Breast epithelium (tissue), 4 donors: ENCODE results near the gene TJP1. TPM values are rescaled to one million over a fixed set of nuclear protein-coding genes. Genes with fewer than 3 reads are reported as not detected.

Experiments
- DNase-seq, 2 donors: peaks; one replicate each; pipeline ENCODE4 v3.0.0-alpha.2; 2019; ENCODE audit warnings: low spot score in 2 of 2
- H3K27ac ChIP-seq, 2 donors: fragments of 200-600 bp; sonication (generic) in 1 of 2; one replicate each; pipeline ENCODE4 v1.5.1; 2016 to 2019; ENCODE audit warnings: mild to moderate bottlenecking in 1 of 2
- H3K27me3 ChIP-seq, 2 donors: fragments of 200-600 bp; sonication (generic) in 1 of 2; one replicate each; pipeline versions ENCODE4 v1.5.1 to v1.6.0; 2017 to 2019; ENCODE audit warnings: control low read depth in 1 of 2, mild to moderate bottlenecking in 1 of 2
- H3K36me3 ChIP-seq: fragments of 200-600 bp; one replicate; pipeline ENCODE4 v1.5.1; 2019
- H3K4me1 ChIP-seq, 2 donors: fragments of 200-600 bp; sonication (generic); one replicate each; pipeline ENCODE4 v1.5.1; 2016 to 2019; ENCODE audit warnings: control low read depth in 1 of 2
- H3K4me3 ChIP-seq, 3 donors: fragments of 200-600 bp; sonication (generic); 1 replicate in 2 of 3; 2 replicates in 1 of 3; pipeline ENCODE4 v1.5.1; 2016 to 2019; ENCODE audit warnings: mild to moderate bottlenecking in 3 of 3, moderate library complexity in 2 of 3
- H3K9me3 ChIP-seq, 2 donors: fragments of 200-600 bp; sonication (generic) in 1 of 2; one replicate each; pipeline ENCODE4 v1.5.1; 2016 to 2019; ENCODE audit warnings: control low read depth in 1 of 2
- CTCF ChIP-seq, 3 donors: fragments of 450-650 bp; IDR thresholded peaks; one replicate each; pipeline ENCODE4 v1.5.1; 2016 to 2017; ENCODE audit warnings: antibody characterized with exemption in 3 of 3, mild to moderate bottlenecking in 3 of 3, moderate library complexity in 3 of 3
- POLR2A ChIP-seq: fragments of 450-650 bp; IDR thresholded peaks from one replicate; pipeline ENCODE4 v1.6.1; 2016; ENCODE audit warnings: antibody characterized with exemption, mild to moderate bottlenecking, moderate library complexity
- POLR2AphosphoS5 ChIP-seq, 3 donors: sonication (generic); formaldehyde crosslinking; IDR thresholded peaks; one replicate each; pipeline ENCODE4 v1.6.1; 2017; ENCODE audit warnings: antibody characterized with exemption in 3 of 3
- intact Hi-C: fragments of 100-400 bp; cut with DNase I; formaldehyde crosslinking; loops from one replicate; pipeline ENCODE4 v1.15.1; 2023; ENCODE audit warnings: low total_unique reads
- total RNA-seq, 3 donors: library from RNA; depleted of rRNA; stranded (reverse); fragments of >200 nt; gene quantifications; one replicate each; pipeline ENCODE4 v1.1.0, GENCODE V29; 2016

TJP1 gene
- total RNA-seq, 3 donors from 2014 or later: 92.8 to 101 (median 97.2) TPM

- DNase-seq: no peak
- Histone ChIP-seq H3K36me3 (no peaks in the 10 kb centered on the region), H3K27me3 (no peaks in the 10 kb centered on the region), H3K27ac (no peak overlapping the region), H3K4me1 (no peaks in the 10 kb centered on the region), H3K9me3 (no peaks in the 10 kb centered on the region), H3K4me3 (no peak overlapping the region)
- intact Hi-C loops: no loop called here
- TF ChIP-seq CTCF (IDR thresholded peaks at IDR 0.05): no peak
- TF ChIP-seq POLR2A: no peak
- TF ChIP-seq POLR2AphosphoS5 (IDR thresholded peaks at IDR 0.05): no peak
Measured at GRCh38 chr15:29681166-29681845, 141.0 kb downstream of the TJP1 start.

DNA sequence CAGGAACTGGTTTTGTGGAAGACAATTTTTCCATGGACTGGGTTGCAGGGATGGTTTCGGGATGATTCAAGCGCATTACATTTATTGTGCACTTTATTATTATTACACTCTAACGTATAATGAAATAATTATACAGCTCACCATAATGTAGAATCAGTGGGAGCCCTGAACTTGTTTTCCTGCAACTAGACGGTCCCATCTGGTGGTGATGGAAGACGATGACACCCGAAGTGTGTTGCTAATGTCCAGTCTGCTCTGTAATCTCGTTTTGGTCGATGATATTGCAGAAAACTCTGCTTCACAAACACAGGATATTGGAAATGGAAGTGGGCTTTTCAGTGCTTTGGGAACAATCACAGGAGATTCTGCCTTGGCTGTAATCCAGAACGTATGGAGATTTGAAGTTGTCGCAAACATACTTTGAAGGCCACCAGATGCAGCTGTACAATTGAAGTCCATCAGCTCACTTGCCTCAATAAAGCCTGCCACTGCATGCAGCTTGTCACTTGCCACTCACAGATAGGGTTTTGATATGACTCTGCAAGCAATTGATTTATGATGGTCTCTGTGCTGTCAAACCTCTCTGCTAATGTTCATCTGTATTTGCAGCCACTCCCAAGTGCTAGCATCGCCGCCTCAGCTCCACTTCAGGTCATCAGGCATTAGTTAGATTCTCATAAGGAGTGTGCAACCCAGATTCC, 141.7 kb downstream of the TJP1 start:
- Histone ChIP-seq H3K4me3 (no peak overlapping the region), H3K4me1 (no peaks in the 10 kb centered on the region), H3K9me3 (no peaks in the 10 kb centered on the region), H3K27ac (no peak overlapping the region), H3K36me3 (no peaks in the 10 kb centered on the region), H3K27me3 (no peaks in the 10 kb centered on the region)
- intact Hi-C loops: no loop called here
- no peak for DNase-seq
- no peak for TF ChIP-seq POLR2AphosphoS5 (IDR thresholded peaks at IDR 0.05)
- TF ChIP-seq POLR2A: no peak
- no peak for TF ChIP-seq CTCF (IDR thresholded peaks at IDR 0.05)

DNA sequence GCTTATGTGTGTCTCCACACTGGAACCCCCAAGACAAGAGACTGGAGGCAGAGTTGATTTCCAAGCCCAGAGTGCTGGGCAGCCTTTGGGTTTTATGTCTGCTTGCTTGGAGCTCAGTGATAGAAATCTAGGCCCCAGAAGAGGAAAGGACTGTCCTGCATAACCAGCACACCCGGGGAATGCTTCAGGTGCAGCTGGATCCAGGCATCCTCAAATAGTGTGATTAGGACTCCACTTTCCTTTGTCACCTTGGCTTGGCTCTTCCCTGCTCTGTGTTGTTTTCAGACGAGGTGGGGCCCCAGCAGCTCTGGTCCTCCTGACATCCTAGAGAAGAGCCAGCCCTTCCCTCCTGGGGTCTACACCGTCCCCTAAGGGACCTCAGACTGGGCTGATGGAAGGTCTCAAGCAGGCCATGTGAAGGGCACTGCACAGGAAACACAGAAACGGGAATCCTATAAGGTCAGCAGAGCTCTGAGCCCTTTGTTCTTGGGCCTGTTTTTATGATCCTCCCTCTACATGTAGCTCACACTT, 143.7 kb downstream of the TJP1 start:
- Histone ChIP-seq H3K4me1 (no peaks in the 10 kb centered on the region), H3K27me3 (no peaks in the 10 kb centered on the region), H3K9me3 (no peaks in the 10 kb centered on the region), H3K36me3 (no peaks in the 10 kb centered on the region), H3K4me3 (no peak overlapping the region), H3K27ac (no peak overlapping the region)
- TF ChIP-seq POLR2A: no peak
- no peak for DNase-seq
- intact Hi-C loops: no loop called here

GRCh38 chr15:29677871-29678461, 144.3 kb downstream of the TJP1 start:
- no peak for DNase-seq
- intact Hi-C loops: no loop called here
- no peaks in the 10 kb centered on the region for H3K4me1 ChIP-seq
- no peak overlapping the region for H3K27ac ChIP-seq
- no peaks in the 10 kb centered on the region for H3K9me3 ChIP-seq
- H3K4me3 ChIP-seq: no peak overlapping the region
- TF ChIP-seq CTCF (IDR thresholded peaks at IDR 0.05) (no peak), POLR2AphosphoS5 (IDR thresholded peaks at IDR 0.05) (no peak), POLR2A (no peak)
- H3K36me3 ChIP-seq: no peaks in the 10 kb centered on the region
- no peaks in the 10 kb centered on the region for H3K27me3 ChIP-seq

GRCh38 chr15:29677455-29677854, 144.8 kb downstream of the TJP1 start:
- Histone ChIP-seq H3K4me1 (no peaks in the 10 kb centered on the region), H3K36me3 (no peaks in the 10 kb centered on the region), H3K4me3 (no peak overlapping the region), H3K9me3 (no peaks in the 10 kb centered on the region), H3K27ac (no peak overlapping the region), H3K27me3 (no peaks in the 10 kb centered on the region)
- intact Hi-C loops: no loop called here
- TF ChIP-seq POLR2AphosphoS5 (IDR thresholded peaks at IDR 0.05) (no peak), CTCF (IDR thresholded peaks at IDR 0.05) (no peak), POLR2A (no peak)
- DNase-seq: no peak
